A204.1 (cell line): Measurements from ENCODE around the gene PRPF8.
A peak's percentile ranks its signal among the peaks of the same experiment; 100 is the strongest.

Experiments used
- FAIRE-seq: peaks from 2 replicates; lab custom pipeline; 2012; peaks lifted over from hg19 to GRCh38; lab: Jason Lieb, UNC

The PRPF8 gene

DNA sequence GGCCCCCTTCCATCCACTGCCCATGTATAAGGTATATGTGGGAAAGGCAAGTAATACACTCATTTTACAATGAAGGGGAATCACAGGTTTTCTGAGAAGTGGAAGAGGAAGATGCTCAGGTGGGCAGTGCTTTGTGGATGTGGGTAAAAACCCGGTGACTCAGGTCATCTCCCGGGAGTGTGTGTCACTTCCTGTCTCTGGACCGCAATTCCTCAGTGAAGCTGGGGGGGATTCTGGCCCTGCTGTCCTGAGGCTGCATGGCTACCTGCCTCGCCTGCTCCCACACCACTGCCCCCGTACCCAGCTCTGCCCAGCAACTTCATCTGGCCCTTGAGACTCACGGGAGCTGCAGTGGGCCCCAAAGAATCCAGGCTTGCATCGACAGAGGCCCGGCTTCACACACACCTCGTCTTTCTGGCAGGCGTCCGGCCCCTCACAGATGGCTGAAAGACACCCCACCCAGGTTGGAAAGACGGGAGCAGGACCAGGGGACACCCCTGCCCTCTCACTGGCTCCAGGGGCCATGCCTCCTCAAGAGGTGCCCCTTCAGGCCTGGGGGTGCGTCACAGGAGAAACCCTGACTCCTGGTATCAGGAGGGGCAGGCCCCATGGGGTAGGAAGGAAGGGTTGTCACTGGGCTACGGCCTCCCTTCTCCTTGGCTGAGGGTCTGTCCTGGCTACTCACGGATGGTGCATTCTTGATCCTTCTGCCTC, 40.0 kb downstream of the PRPF8 start:
- FAIRE-seq, result no peak

DNA sequence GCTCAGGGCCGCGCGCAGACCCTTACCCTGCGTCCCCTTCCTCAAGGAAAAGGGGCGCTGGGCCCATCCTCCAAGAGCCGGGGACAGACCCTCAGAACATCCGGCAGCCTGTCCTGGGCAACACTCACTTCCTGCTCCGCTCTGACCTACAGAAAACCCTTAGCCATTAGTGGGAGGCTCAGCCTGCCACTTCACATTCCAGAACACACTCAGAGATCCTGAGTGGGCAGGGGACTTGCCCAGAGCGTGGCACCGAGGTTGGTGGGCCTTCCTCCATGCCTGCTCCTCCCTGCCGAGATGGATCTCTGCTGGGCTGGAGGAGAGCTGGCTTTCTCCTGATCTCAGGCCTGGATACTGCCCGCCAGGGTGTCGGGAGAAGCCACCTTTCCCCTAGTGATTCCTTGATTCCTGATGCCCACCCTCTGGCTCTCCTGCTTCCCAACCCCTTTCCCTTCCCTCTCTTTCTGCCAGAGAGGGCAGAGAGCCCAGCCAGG, 40.6 kb downstream of the PRPF8 start:
- no peak for FAIRE-seq

DNA sequence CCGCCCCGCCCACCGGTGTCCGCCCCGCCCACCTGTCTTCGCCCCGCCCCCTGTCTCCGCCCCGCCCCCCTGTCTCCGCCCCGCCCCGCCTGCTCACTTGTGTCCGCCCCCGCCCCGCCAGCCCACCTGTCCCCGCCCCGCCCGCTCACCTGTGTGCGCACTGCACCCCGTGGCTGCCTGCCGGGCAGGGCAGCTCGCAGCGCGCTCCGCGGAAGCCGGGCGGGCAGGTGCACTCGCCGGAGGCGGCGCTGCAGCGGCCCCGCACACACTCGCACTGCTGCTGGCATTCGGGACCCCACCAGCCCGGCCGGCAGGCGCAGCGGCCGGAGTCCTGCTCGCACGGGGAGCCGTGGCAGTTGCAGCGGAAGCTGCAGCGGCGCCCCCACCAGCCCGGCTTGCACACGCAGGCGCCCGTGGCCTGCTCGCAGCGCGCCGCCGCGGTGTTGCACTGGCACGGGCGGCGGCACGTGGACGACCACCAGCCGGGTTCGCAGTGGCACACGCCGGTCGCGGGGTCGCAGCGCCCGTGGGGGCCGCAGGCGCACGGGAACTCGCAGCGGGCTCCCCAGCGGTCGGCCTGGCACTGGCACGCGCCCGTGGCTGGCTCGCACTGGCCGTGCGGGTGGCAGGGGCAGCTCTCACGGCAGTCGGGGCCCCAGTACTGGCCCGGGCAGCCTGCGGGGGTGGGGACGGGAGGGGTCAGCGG, 41.2 kb downstream of the PRPF8 start:
- FAIRE-seq, result no peak

DNA sequence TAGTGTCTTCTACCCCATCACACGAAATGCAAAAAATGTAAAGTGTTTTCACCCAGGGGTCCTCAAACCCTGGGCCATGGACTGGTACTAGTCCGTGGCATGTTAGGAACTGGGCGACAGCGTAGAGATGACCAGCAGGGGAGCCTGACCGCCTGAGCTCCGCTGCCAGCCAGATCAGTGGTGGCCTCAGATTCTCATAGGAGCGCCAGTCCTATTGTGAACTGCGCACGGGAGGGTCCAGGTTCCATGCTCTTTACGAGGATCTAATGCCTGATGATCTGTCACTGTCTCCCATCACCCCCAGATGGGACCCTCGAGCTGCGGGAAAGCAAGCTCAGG, 43.6 kb downstream of the PRPF8 start:
- no peak for FAIRE-seq

DNA sequence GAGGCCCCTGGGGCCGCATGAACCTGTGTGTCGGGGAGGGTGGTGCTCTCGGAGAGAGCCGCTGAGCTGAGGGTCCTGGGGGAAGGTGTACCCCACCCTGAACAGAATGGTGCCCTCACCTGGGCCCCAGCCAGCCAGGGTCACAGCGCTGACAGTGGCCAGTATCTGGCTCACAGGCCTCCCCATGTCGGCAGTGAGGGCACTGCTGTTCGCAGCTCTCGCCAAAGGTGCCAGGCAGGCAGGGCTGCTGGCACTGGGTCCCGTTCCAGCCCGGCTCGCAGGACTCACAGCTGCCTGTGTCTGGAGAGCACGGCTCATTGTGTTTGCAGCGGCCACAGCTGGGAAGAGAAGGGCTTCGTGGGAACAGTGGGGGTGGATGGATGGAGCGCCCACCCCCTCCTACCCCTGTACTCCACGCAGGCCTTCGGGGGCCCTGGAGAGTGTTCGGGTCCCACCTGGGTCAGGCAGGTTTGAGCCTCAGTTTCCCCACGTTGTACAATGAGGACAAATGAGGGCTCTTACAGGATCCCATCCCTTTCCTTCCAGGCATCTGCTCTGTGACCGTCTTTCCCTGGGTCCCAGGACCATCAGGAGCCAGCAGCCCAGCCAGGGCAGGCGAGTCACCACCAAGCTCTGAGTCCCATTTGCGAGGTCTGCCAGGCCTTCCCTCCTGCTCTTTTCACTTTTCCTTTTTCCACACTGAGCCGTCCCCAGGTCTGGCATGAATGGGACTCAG, 44.2 kb downstream of the PRPF8 start:
- no peak for FAIRE-seq

DNA sequence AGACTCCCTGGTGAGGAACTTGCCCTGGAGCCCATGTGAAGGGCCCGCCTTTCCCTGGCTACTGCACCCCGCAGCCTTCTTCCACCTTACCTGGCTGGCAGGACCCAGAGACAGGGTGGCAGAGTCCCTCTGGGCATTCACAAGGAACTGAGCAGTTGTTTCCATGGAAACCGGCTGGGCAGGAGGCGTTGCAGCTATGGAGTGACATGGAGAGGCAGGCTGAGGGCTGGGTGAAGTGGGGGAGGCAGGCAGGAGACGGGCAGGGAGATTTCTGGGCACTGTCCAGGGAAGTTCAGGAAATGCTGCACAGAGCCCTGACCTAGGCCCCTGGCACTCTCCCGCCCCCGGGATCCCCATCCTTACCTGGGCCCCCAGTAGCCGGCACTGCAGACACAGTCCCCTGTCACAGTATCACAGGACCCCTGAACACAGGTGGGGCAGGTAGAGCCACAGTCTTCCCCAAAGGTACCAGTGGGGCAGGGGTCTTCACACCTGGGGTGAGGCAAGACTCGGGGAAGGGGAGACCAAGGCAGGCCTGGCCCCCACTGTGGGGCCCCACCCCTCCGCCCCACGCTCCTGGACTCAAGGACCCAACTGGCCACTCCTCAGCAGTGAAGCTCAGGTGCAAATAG, 45.0 kb downstream of the PRPF8 start:
- FAIRE-seq, result no peak

DNA sequence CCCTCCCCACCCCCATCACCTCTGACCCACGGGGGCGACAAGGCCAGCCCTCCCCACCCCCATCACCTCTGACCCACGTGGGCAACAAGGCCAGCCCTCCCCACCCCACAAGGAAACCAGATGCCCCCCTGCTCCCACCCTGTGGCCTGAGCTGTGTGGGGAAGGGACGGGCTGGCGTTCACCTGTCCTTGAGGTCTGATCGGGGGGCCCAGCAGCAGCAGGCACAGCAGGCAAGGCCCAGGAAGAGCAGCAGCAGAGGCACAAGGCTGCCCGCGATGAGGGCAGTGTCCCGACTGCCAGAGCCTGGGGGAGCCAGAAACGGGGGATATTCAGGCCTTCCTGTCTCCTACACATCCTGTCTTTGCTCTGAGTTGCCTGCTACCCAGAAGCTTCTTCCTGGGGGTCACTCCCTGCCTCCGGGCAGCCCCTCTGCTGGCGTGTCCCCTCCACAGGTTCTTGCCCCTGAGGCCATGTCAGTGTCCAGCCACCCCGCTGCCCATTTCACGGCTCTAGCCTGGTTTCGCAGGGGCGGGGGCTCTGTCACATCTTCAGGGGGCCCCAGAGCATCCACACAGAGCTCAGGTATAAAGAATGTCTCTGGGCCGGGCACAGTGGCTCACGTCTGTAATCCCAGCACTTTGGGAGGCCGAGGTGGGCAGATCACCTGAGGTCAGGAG, 45.9 kb downstream of the PRPF8 start:
- no peak for FAIRE-seq

DNA sequence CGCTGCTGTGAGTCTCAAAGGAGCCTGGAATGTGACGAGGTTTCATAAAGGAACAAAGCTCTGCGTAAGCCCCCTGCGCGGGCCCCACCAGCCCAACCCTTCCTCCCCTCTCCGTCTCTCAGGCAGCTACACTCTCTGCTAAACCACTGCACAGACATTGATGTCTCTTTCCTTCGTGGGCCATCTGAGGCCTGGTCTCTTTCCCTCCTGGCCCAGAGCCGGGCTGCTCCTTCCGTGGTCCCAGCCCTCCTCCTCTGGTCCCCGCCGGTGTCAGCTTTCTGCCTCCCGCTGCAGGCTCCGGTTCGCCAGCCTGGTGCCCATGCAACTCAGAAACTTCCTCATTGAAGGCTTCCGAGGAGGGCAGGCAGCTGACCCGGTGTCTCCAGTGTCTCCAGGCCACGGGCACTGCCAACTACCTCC, 46.5 kb downstream of the PRPF8 start:
- no peak for FAIRE-seq

DNA sequence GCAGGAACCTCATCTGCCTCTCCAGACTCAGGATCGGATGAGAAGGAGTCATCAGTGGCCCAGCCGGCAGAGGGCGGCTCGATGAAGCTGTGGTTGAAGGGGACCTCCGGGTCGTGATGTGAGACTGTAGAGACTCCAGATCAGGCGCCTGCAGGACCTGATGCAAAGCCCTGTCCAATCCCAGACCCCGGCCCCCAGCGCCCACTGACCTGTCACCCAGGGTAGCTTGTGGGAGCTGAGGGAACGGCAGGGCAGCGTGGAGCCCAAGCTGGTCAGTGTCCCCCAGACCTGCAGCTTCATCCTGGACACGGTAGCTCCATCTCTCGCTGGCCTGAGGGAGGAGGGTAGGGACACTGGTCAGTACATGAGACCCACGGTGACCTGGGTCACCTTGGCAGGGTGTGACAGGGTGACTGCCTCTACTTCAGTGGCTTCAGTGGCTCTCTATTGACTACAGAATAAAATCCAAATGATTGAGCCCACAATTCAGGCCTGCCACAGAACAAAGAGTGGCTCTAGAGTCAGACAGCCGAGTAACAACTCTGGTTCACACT, 47.9 kb downstream of the PRPF8 start:
- no peak for FAIRE-seq

DNA sequence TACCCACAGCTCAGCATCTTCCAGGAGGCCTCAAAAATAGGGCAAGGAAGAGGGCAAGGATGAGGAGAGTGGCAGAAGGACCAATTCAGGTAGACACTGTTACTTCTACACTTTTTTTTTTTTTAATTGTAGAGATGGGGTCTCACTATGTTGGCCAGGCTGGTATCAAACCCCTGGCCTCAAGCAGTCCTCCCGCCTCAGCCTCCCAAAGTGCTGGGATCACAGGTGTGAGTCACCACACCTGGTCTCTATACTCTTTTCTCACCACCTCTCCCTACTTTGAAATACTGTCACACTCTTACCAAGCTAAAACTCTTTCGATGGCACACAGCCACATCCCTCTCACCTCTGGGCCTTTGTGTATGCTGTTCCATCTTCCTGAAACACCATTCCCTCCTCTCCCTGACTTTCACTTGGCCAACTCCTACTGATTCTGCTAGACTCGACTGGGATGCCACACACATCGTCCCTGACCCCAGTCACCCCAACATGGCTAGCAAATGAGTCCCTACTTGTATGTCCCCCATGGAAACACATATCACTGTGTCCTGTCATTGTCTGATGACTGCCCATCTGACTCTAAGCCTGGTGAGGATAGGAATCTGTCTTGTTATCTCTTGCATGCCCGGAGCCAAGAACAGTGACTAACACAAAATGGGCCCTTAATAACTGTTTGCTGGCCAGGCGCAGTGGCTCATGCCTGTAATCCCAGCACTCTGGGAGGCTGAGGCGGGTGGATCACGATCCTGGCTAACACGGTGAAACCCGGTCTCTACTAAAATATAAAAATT, 48.8 kb downstream of the PRPF8 start:
- FAIRE-seq, result no peak

DNA sequence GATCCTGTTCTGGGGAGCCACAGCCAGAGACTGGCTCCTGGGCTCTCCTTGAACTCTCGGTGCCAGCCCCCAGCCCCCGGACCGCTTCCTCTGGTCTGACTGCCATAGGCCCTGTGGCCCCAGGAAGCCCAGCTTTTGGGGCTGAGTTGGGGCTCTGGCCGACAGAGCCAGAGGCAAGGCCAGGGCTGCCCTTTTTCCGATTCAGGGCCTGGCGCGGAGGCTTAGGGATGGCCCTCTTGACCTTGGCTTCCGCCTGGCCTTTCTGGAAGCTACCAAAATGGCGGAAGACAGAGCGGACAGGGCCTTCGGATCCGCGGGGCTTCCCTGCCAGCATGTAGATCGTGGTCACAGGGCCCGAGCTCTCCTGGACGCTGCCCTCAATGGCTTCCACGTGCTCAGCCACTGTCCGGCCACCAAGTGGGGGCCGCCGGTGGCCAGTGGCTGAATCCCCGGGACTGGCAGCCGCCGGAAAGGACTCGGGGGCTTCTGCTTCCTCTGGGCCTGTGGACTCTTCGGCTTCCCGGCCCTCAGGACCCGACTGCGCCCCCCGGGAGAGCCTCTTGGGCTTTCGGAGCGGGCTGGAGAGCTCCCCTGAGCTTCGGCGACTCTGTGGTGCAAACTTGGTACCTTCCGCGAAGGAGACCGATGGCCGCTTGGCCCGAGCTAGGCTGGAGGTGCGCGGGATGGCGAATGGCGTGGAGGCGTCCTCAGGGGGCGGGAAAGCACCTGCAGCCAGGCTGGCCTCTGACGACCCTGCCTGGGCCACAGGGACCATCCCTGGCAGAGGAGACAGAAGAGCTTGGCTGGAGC, 49.6 kb downstream of the PRPF8 start:
- FAIRE-seq, result no peak

DNA sequence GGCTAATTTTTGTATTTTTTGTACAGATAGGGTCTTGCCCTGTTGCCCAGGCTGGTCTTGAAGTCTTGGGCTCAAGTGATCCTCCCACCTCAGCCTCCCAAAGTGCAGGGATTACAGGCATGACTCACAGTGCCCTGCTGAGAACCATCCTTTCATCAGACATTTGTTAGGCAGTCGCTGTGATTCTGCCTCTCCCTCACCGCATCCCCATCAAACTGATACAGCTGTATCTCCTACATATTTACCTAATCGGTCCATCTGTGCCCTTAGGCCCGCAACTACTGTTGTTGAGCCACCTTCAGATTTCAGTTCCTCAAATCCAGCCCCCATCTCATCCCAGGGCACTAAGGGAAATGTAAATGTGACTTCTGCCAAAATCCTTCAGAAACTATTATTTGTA, 54.0 kb downstream of the PRPF8 start:
- no peak for FAIRE-seq

DNA sequence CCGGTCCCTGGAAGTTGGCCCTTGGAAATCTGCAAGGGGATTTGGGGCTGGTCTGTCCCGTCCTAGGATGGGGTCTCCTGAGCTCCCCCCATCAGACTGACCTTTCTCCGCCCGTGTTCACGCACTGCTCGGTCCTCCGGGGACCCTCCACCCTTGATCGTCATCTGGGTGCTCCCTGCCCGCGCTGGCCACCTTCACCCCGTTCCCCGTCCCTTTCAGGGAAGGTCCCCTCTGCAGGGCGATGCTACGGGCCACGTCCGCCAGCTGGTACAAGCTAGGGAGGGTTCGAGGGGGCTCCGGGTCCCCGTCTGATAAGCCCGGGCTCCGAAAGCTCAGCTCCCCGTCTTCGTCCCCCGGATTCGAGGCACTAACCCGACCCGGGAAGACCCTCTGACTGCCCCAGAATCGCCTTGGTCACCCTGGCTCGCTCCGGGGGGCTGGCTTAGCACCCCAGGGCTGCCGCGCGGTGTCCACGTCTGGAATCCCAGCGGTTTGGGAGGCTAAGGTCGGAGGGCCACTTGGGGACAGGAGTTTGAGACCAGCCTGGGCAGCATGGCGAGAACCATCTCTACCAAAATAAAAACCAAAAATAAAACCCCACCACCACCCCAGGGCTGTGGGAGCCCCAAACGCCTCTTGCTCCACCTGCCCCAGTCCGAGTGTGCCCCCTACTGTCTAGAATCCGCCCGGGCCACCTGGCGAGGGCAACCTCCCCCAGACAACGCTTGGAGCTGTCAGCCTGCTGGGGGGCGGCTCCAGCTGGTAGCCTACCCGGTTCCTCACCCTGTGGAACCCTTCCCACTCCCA, 55.0 kb downstream of the PRPF8 start:
- no peak for FAIRE-seq

DNA sequence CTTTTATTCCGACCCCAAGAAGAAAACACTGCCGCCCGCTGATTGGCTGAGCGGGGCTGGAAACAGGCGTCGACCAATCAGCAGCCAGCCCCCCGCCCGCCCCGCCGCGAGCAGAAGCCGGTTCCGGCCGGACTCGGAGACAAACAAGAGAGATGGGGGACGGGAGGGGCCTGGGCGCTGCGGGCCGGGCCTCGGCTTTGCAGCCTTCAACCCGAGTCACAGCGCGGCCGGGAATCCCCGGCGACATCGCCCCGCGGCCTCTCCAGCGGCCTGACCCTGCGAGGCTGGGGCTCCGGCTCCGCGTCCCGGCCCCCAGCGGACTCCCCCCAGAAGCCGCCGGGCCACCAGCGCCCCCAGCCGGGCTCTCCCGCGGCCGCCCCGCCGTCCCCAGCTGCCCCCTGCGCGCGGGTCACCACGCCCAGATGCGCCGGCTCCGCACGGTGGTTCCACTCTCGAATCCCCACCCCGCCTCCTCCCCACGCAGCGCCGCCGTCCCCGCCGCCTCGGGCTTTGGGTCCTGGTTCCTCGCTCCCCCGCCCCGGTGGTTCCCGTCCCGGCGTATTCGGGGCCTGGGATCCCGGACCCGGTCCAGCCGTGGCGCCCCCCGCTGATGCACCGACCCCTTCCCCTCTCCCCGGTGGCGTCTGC, 55.7 kb downstream of the PRPF8 start:
- peak; percentile 55 for FAIRE-seq

DNA sequence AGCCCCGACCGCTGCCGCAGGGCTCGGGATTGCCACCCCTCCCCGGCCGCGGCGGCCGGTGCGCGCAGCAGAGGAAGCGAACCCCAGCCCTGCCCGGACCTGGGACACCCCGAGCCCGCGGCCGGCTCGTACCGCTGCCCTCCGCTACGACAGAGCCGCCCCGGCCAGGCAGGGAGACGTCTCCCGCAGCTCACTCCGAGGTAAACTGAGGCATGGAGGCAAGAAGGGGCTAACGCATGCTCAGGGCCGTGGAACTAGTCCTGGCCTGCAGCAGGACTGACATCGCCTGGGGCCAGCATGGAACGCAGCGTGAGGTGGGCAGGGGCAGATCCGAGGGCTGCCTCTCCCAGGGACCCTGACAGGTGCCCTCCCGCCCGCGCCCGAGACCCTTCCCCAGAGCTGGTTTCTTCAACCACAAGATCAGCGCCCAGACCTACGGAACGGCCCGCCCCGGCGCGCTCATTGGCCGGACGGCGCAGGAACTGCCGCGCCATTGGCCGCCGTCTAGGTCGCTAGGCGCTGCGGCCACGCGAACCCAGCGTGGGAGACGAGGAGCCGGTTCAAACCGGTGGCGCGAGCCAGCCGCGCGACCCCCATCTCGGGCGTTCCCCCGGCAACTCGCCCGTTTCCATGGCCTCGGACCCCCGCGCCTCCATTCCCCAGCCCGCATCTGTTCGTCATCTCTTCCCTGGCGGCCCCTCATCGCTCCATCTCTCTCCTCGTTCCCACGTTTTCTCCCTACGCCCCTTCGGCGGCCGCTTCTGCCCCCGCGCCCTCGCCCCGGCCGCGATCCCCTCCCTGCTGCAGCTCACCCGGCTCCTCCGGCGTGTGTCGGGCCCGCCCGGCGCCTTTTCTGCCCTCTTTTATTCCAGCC, 56.4 kb downstream of the PRPF8 start, which contains the start of gene SLC43A2:
Gene SLC43A2 (minus strand): TSS at position 853 of the 874 bp plus-strand sequence. CDS start 960 bp downstream, outside the sequence.
- no peak for FAIRE-seq

DNA sequence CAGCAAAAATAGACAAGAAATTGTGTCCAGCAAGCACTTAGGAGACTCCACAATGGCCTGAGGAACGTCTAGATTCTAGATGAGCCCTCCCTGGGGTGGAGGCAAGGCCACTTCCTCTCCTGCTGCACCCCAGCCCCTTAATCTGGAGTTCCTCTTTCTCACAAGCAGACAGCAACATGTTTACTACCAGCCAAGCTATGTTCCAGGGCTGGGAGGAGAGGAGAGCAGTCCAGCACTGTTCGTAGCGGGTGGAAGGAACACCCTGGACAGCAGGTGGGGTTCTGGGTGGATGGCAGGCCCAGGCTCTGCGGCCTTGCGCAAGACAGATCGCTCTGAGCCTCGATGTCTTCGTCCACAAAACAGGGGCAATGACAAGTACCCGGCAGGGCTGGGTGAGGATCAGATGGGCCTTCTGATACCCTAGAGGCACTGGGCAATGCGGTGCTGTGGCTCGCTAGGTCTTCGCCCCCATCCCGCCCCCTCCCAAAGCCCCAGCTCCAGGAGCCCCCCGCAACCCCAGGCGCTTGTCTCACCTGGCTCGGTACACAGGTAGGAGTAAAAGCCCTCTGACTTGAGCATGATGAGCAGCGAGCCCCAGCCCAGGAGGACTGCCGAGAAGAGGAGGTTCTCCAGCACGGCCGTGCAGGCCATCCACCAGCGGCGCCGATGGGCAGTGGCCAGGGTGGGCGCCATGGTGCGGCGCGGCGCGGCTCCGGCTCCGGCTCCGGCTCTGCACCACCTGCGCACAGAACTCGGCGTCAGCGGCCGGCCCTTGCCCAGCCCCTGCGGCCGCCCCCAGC, 57.3 kb downstream of the PRPF8 start:
- FAIRE-seq, result no peak

DNA sequence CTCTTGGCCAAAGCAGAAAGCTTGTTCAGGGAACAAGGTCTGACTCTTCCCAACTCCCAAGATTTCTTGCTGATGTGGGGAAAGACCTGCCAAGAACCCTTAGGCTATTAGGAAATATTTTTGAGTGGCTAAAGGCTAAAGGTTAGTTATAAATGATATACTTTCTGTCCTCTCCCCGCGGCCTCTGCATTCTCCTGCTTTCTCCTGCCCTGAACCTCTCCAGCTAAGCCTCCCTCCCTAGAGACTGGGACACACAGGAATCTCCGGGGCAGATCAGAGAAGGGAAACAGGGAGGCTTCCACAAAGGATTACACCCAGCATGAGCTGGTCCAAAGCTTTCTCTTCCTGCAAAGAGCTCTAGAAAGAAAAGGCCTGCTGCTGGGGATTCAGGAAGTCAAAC, 58.3 kb downstream of the PRPF8 start:
- FAIRE-seq, result no peak
